HUDEP-2 (cell line): ENCODE data around the gene DEFB131A.
"Not testable (repeated sequence)": the region's sequence is repeated elsewhere in the genome, so short reads cannot be mapped to it uniquely, and the experiment has no call there.

ENCODE experiments used
- DNase-seq, 76 experiments: peaks; one replicate each; lab custom pipeline; 2025; ENCODE audit not compliant: unreplicated experiment in 76 of 76; lab: John Stamatoyannopoulos, UW

The DEFB131A gene

DNA sequence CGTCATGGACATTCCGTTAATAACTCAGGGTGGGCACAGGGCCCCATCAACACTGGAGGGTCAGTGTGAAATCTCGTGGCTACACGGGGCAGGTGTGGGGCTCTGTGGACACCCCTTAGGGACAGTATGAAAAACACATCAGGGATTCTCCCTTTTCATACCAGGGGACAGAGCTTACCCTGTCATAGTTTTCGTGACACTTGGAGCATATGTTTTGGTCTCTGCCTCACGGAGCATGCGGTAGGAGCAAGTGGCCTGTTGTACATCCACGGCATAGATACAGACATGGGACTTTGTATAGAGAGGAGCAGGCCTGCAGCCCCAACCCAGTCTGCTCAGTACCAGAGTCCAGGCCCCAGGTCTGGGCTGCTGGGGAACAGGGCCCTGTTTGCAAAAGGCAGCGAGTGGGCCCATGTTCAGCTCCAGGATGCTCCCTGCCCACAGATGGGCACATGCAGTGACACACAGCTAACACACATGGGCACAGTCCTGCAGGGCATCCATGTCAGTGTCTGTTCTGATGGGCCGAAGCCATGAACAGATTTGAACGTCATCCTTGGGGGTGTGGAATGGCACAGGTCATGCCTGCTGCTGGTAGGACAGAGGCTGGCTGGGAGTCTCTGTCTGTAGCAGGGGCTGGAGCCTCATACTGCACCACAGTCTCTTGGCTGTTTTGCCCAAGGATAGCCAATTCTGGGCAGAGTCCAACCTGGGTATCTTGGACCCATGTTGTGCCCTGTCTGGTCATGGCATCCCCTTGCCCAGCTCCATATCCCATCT, 50.2 kb downstream of the DEFB131A start:
- not testable (repeated sequence) for DNase-seq

GRCh38 chr4:9495443-9495842, 51.2 kb downstream of the DEFB131A start:
- DNase-seq: peak in 47 of 76 experiments; percentile 2 to 60 (median 24)

DNA sequence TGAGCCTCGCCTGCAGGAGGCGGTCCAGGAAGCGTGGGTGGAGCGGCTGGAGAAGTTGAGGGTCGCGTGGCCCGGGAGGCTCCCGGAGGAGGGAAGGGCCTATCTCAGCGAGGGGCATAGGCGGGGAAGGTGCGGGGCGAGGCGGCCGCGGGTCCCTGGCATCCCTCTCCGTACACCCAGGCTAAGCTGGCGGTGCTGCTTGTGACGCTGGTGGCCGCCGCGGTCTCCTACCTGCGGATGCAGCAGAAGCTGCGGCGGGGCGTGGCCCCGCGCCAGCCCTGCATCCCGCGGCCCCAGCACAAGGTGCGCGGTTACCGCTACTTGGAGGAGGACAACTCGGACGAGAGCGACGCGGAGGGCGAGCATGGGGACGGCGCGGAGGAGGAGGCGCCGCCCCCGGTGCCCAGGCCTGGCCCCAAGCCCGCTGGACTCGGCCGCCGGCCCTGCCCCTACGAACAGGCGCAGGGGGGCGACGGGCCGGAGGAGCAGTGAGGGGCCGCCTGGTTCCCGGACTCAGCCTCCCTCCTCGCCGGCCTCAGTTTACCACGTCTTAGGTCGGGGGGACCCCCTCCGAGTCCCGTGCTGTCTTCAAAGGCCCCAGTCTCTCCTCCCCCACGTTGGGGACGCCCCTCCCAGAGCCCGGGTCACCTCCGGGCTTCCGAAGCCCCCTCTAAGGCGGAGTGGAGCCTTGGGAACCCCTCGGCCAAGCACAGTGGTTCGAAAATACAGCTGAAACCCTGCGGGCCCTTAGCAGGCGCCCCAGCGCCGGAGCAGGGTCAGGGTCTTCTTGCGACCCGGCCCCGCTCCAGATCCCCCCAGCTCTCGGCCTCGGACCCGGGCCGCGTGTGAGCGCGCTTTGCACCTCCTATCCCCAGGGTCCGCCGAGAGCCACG, 53.6 kb downstream of the DEFB131A start:
- not testable (repeated sequence) for DNase-seq

GRCh38 chr4:9498468-9499040, 54.3 kb downstream of the DEFB131A start:
- not testable (repeated sequence) for DNase-seq

DNA sequence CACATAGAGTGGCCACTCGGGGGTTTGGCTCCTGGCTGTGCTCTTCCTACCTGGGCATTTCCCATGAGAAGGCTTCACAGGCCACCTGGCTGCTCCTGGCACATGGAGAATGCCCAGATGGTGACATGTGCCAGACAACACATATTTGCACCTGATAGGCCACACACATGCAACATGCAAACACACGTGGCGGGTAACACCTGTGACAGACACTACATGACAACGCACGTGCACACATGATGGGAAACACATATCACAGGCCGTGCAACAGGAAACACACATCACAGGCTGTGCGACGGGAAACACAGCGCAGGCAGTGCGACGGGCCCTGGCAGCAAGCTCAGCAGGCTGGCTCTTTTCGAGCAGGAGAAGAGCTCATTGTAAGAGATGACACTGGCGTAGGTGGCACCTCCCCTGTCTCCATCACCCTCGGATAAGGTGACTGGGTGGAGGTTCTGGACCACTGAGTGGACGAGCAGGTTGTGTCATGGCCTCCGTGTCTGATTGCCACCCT, 55.8 kb downstream of the DEFB131A start:
- not testable (repeated sequence) for DNase-seq
